GM23338 (cell line): ENCODE results near the gene FRAS1. TPM values are rescaled to one million over a fixed set of nuclear protein-coding genes. Genes with fewer than 3 reads are reported as not detected.

Experiments
- ATAC-seq: fragments of 200-7000 bp; cut with Tn5 transposase; 3 replicates; pipeline ENCODE4 v1.9.1; 2020
- DNase-seq: peaks from one replicate; pipeline ENCODE4 v3.0.0-alpha.2; 2015; ENCODE audit warnings: low spot score
- H2AFZ ChIP-seq: fragments of 200-600 bp; sonication (generic); 2 replicates; pipeline ENCODE4 v1.8.0; 2016; ENCODE audit warnings: antibody characterized with exemption, mild to moderate bottlenecking, moderate library complexity
- H3F3A ChIP-seq: fragments of 200-600 bp; sonication (generic); replicated peaks from 2 replicates; pipeline ENCODE4 v1.8.0; 2017; ENCODE audit warnings: antibody characterized with exemption, mixed run types, low read depth
- H3K27ac ChIP-seq: fragments of 200-600 bp; sonication (generic); 2 replicates; pipeline ENCODE4 v1.6.1; 2016; ENCODE audit warnings: low read depth
- H3K27me3 ChIP-seq: fragments of 200-600 bp; sonication (generic); 2 replicates; pipeline ENCODE4 v1.8.0; 2016; ENCODE audit warnings: mild to moderate bottlenecking, mixed run types, moderate library complexity; ENCODE audit not compliant: insufficient read depth
- H3K36me3 ChIP-seq: fragments of 200-600 bp; sonication (generic); 2 replicates; pipeline ENCODE4 v1.8.0; 2016; ENCODE audit warnings: mild to moderate bottlenecking; ENCODE audit not compliant: insufficient read depth
- H3K4me1 ChIP-seq: fragments of 200-600 bp; sonication (generic); 2 replicates; pipeline ENCODE4 v1.8.0; 2016; ENCODE audit warnings: mild to moderate bottlenecking, moderate library complexity; ENCODE audit not compliant: insufficient read depth
- H3K4me2 ChIP-seq: fragments of 200-600 bp; sonication (generic); 2 replicates; pipeline ENCODE4 v1.7.1; 2017; ENCODE audit warnings: mixed run types
- H3K4me3 ChIP-seq: fragments of 200-600 bp; sonication (generic); 2 replicates; pipeline ENCODE4 v1.6.1; 2016; ENCODE audit warnings: mixed run types
- H3K79me2 ChIP-seq: fragments of 200-600 bp; sonication (generic); replicated peaks from 2 replicates; pipeline ENCODE4 v1.8.0; 2017; ENCODE audit warnings: mild to moderate bottlenecking; ENCODE audit not compliant: insufficient read depth
- H3K9me2 ChIP-seq: fragments of 200-600 bp; sonication (generic); 2 replicates; pipeline ENCODE4 v1.8.0; 2017; ENCODE audit not compliant: insufficient read depth
- H4K20me1 ChIP-seq: fragments of 200-600 bp; sonication (generic); replicated peaks from 2 replicates; pipeline ENCODE4 v1.8.0; 2017; ENCODE audit warnings: mild to moderate bottlenecking; ENCODE audit not compliant: insufficient read depth
- H3K27ac Mint-ChIP-seq: 2 replicates; pipeline ENCODE4 v1.8.0; 2020; ENCODE audit warnings: inconsistent platforms, mild to moderate bottlenecking, moderate library complexity, mixed read lengths
- H3K27me3 Mint-ChIP-seq: 3 replicates; pipeline ENCODE4 v1.8.0; 2022; ENCODE audit warnings: low read depth, mild to moderate bottlenecking, moderate library complexity, mixed read lengths, inconsistent platforms; ENCODE audit not compliant: insufficient read depth, poor library complexity
- H3K36me3 Mint-ChIP-seq: 3 replicates; pipeline ENCODE4 v1.8.0; 2021; ENCODE audit warnings: low read depth, mild to moderate bottlenecking, inconsistent platforms, moderate library complexity, mixed read lengths
- H3K4me1 Mint-ChIP-seq: 3 replicates; pipeline ENCODE4 v1.8.0; 2020; ENCODE audit warnings: mild to moderate bottlenecking, inconsistent platforms, mixed read lengths
- H3K4me3 Mint-ChIP-seq: 3 replicates; pipeline ENCODE4 v1.8.0; 2021; ENCODE audit warnings: moderate library complexity, mild to moderate bottlenecking, inconsistent platforms, mixed read lengths
- H3K9me3 Mint-ChIP-seq: 3 replicates; pipeline ENCODE4 v1.8.0; 2020; ENCODE audit warnings: moderate library complexity, mild to moderate bottlenecking, inconsistent platforms, mixed read lengths
- CREB1 ChIP-seq: fragments of 250-450 bp; sonication (Bioruptor Pico); IDR thresholded peaks from 2 replicates; pipeline ENCODE4 v1.5.0; 2020; ENCODE audit warnings: low read depth, mild to moderate bottlenecking, moderate library complexity
- EZH2 ChIP-seq: fragments of 200-600 bp; sonication (generic); IDR thresholded peaks from one replicate; pipeline ENCODE4 v1.8.0; 2017; ENCODE audit warnings: antibody characterized with exemption, mild to moderate bottlenecking, low read depth; ENCODE audit not compliant: unreplicated experiment
- JUNB ChIP-seq: IDR thresholded peaks from one replicate; pipeline ENCODE4 v1.6.1; 2016; ENCODE audit warnings: antibody characterized with exemption; ENCODE audit not compliant: unreplicated experiment
- POLR2AphosphoS5 ChIP-seq: IDR thresholded peaks from 2 replicates; pipeline ENCODE4 v1.6.1; 2016; ENCODE audit warnings: antibody characterized with exemption, low read depth
- STAT1 ChIP-seq: IDR thresholded peaks from one replicate; pipeline ENCODE4 v1.6.1; 2016; ENCODE audit warnings: antibody characterized with exemption; ENCODE audit not compliant: unreplicated experiment
- ZNF114 ChIP-seq: fragments of 250-450 bp; sonication (Bioruptor Pico); IDR thresholded peaks from 2 replicates; pipeline ENCODE4 v1.5.0; 2020; ENCODE audit warnings: mild to moderate bottlenecking, moderate library complexity
- ZNF331 ChIP-seq: fragments of 250-450 bp; sonication (Bioruptor Pico); IDR thresholded peaks from 2 replicates; pipeline ENCODE4 v1.5.0; 2020; ENCODE audit warnings: low read depth, mild to moderate bottlenecking, moderate library complexity
- polyA plus RNA-seq: library from polyadenylated mRNA; unstranded; fragments of >200 nt; fragmentation: Nextera tagmentation; extraction: Ambion mirVana; gene quantifications from 2 replicates; pipeline ENCODE4 v1.2.1, GENCODE V29; 2016
- total RNA-seq: library from RNA; depleted of rRNA; stranded (reverse); fragments of >200 nt; shearing (Covaris generic); gene quantifications from 2 replicates; pipeline ENCODE4 v1.2.3, GENCODE V29; 2014
- TF ChIP-seq, protein P1 (sequence below): IDR thresholded peaks from one replicate; pipeline ENCODE4 v1.6.1; 2018; ENCODE audit warnings: antibody characterized with exemption; ENCODE audit not compliant: unreplicated experiment
- TF ChIP-seq, protein P2 (sequence below): fragments of 250-450 bp; sonication (Bioruptor Pico); IDR thresholded peaks from 2 replicates; pipeline ENCODE4 v1.5.0; 2020; ENCODE audit warnings: mild to moderate bottlenecking, moderate library complexity
- TF ChIP-seq, protein P3 (sequence below), 2 experiments: fragments of 200-600 bp in 1 of 2; sonication (generic) in 1 of 2; conservative IDR thresholded peaks; 2 replicates each; pipeline versions ENCODE4 v1.5.1 to v1.6.1; 2016 to 2017; ENCODE audit warnings: antibody characterized with exemption in 2 of 2, low read depth in 2 of 2, mild to moderate bottlenecking in 2 of 2, moderate library complexity in 1 of 2

FRAS1 gene
- total and polyA plus RNA-seq, 2 experiments from 2014 or later: 12.4 to 108 TPM

DNA sequence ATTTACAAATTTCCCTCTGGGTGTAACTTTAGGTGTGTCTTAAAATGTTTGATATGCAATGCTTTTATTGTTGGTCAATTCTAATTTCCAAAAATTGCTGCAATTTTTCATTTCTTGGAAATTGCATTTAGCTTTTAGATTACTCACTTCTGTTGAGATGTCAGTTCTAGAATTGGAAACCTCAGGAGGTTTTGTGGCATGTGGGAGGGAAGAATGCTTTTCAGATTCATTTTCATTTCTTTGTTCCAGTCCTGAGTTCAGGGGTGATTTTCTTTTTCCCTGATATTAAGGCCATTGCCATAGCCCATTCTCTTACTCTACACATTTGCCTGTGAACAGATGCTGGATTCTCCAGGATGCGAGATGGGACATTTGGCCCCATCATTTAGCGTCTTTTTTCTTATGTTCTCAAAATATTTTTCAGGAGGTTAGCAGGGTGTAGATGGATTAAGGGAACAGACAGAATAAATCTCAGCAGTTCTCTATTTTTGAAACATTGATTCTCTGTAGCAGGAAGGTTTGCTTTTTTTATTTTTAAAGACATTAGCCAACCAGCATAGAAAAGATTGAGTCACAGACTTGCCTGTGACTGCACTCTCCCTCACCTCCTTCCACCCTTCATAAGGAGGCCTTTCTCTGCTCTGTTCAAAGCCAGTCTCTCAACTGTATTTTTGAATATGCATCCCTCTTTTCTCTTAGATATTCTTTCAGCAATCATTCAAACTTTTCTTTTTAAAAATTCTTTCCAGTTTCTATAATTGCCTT, 256.0 kb downstream of the FRAS1 start (continued):
- TF ChIP-seq JUNB: no peak

DNA sequence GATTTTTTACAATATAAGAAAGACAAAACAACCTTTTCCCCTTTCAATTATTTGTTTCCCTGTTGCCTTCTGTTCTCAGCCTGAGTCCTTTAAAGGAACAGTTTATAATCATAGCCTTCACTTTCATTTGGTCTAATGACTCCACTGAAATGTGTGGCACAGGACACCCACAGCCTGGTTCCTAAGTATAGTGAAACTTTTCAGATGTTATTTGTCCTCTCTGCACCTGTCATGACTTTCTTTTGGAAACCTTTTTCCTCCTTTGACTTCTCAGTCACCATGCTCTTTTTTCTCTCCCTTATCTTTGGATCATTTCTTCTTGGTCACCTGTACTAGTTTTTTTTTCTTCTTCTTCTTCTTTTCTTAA, 256.6 kb downstream of the FRAS1 start:
- Histone ChIP-seq H3K4me1 (peaks cover 24% of the 10 kb centered on the region), H3K79me2 (no peaks in the 10 kb centered on the region; the same call in 1 of the 2 replicates), H3K9me2 (no peaks in the 10 kb centered on the region), H3F3A (no peaks in the 10 kb centered on the region), H2AFZ (no peak overlapping the region), H3K36me3 (peaks cover 12% of the 10 kb centered on the region), H3K27ac (no peak overlapping the region), H3K4me3 (no peak overlapping the region), H3K4me2 (no peak overlapping the region), H3K27me3 (no peaks in the 10 kb centered on the region), H4K20me1 (no peaks in the 10 kb centered on the region)
- H3K4me1 Mint-ChIP-seq: peaks cover 52% of the 10 kb centered on the region
- H3K9me3 Mint-ChIP-seq: no peaks in the 10 kb centered on the region
- no peak overlapping the region for H3K4me3 Mint-ChIP-seq
- H3K27ac Mint-ChIP-seq: no peak overlapping the region
- TF ChIP-seq ZNF114 (CRISPR knock-in tag): no peak
- TF ChIP-seq, protein P1, sequence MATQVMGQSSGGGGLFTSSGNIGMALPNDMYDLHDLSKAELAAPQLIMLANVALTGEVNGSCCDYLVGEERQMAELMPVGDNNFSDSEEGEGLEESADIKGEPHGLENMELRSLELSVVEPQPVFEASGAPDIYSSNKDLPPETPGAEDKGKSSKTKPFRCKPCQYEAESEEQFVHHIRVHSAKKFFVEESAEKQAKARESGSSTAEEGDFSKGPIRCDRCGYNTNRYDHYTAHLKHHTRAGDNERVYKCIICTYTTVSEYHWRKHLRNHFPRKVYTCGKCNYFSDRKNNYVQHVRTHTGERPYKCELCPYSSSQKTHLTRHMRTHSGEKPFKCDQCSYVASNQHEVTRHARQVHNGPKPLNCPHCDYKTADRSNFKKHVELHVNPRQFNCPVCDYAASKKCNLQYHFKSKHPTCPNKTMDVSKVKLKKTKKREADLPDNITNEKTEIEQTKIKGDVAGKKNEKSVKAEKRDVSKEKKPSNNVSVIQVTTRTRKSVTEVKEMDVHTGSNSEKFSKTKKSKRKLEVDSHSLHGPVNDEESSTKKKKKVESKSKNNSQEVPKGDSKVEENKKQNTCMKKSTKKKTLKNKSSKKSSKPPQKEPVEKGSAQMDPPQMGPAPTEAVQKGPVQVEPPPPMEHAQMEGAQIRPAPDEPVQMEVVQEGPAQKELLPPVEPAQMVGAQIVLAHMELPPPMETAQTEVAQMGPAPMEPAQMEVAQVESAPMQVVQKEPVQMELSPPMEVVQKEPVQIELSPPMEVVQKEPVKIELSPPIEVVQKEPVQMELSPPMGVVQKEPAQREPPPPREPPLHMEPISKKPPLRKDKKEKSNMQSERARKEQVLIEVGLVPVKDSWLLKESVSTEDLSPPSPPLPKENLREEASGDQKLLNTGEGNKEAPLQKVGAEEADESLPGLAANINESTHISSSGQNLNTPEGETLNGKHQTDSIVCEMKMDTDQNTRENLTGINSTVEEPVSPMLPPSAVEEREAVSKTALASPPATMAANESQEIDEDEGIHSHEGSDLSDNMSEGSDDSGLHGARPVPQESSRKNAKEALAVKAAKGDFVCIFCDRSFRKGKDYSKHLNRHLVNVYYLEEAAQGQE: no peak
- no peak for TF ChIP-seq JUNB
- TF ChIP-seq POLR2AphosphoS5: no peak
- TF ChIP-seq EZH2: no peak
- TF ChIP-seq CREB1 (CRISPR knock-in tag): no peak
- TF ChIP-seq STAT1: no peak
- TF ChIP-seq, protein P2, sequence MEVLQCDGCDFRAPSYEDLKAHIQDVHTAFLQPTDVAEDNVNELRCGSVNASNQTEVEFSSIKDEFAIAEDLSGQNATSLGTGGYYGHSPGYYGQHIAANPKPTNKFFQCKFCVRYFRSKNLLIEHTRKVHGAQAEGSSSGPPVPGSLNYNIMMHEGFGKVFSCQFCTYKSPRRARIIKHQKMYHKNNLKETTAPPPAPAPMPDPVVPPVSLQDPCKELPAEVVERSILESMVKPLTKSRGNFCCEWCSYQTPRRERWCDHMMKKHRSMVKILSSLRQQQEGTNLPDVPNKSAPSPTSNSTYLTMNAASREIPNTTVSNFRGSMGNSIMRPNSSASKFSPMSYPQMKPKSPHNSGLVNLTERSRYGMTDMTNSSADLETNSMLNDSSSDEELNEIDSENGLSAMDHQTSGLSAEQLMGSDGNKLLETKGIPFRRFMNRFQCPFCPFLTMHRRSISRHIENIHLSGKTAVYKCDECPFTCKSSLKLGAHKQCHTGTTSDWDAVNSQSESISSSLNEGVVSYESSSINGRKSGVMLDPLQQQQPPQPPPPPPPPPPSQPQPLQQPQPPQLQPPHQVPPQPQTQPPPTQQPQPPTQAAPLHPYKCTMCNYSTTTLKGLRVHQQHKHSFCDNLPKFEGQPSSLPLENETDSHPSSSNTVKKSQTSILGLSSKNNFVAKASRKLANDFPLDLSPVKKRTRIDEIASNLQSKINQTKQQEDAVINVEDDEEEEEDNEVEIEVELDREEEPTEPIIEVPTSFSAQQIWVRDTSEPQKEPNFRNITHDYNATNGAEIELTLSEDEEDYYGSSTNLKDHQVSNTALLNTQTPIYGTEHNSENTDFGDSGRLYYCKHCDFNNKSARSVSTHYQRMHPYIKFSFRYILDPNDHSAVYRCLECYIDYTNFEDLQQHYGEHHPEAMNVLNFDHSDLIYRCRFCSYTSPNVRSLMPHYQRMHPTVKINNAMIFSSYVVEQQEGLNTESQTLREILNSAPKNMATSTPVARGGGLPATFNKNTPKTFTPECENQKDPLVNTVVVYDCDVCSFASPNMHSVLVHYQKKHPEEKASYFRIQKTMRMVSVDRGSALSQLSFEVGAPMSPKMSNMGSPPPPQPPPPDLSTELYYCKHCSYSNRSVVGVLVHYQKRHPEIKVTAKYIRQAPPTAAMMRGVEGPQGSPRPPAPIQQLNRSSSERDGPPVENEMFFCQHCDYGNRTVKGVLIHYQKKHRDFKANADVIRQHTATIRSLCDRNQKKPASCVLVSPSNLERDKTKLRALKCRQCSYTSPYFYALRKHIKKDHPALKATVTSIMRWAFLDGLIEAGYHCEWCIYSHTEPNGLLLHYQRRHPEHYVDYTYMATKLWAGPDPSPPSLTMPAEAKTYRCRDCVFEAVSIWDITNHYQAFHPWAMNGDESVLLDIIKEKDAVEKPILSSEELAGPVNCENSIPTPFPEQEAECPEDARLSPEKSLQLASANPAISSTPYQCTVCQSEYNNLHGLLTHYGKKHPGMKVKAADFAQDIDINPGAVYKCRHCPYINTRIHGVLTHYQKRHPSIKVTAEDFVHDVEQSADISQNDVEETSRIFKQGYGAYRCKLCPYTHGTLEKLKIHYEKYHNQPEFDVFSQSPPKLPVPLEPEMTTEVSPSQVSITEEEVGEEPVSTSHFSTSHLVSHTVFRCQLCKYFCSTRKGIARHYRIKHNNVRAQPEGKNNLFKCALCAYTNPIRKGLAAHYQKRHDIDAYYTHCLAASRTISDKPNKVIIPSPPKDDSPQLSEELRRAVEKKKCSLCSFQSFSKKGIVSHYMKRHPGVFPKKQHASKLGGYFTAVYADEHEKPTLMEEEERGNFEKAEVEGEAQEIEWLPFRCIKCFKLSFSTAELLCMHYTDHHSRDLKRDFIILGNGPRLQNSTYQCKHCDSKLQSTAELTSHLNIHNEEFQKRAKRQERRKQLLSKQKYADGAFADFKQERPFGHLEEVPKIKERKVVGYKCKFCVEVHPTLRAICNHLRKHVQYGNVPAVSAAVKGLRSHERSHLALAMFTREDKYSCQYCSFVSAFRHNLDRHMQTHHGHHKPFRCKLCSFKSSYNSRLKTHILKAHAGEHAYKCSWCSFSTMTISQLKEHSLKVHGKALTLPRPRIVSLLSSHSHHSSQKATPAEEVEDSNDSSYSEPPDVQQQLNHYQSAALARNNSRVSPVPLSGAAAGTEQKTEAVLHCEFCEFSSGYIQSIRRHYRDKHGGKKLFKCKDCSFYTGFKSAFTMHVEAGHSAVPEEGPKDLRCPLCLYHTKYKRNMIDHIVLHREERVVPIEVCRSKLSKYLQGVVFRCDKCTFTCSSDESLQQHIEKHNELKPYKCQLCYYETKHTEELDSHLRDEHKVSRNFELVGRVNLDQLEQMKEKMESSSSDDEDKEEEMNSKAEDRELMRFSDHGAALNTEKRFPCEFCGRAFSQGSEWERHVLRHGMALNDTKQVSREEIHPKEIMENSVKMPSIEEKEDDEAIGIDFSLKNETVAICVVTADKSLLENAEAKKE (CRISPR knock-in tag): no peak
- TF ChIP-seq, protein P3, sequence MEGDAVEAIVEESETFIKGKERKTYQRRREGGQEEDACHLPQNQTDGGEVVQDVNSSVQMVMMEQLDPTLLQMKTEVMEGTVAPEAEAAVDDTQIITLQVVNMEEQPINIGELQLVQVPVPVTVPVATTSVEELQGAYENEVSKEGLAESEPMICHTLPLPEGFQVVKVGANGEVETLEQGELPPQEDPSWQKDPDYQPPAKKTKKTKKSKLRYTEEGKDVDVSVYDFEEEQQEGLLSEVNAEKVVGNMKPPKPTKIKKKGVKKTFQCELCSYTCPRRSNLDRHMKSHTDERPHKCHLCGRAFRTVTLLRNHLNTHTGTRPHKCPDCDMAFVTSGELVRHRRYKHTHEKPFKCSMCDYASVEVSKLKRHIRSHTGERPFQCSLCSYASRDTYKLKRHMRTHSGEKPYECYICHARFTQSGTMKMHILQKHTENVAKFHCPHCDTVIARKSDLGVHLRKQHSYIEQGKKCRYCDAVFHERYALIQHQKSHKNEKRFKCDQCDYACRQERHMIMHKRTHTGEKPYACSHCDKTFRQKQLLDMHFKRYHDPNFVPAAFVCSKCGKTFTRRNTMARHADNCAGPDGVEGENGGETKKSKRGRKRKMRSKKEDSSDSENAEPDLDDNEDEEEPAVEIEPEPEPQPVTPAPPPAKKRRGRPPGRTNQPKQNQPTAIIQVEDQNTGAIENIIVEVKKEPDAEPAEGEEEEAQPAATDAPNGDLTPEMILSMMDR (conservative IDR thresholded peaks at IDR 0.05; ENCODE audit: low read depth in 2 of 2): no peak
- TF ChIP-seq ZNF331 (CRISPR knock-in tag): no peak
- H3K27me3 Mint-ChIP-seq: peaks cover 6% of the 10 kb centered on the region
- ATAC-seq (no peak), DNase-seq (no peak)
- H3K36me3 Mint-ChIP-seq: peaks cover 40% of the 10 kb centered on the region
